DMS114 treated with DMSO at 0.1 percent for 48 hours (cell line): ENCODE results near the gene PWWP2B.
"Not testable (repeated sequence)": the region's sequence is repeated elsewhere in the genome, so short reads cannot be mapped to it uniquely, and the experiment has no call there.

Experiments used
- DNase-seq: peaks from one replicate; lab custom pipeline; 2025; ENCODE audit not compliant: unreplicated experiment; lab: John Stamatoyannopoulos, UW

PWWP2B gene

GRCh38 chr10:132430231-132430743, 33.3 kb downstream of the PWWP2B start:
- no peak for DNase-seq

GRCh38 chr10:132430861-132431271, 33.9 kb downstream of the PWWP2B start:
- DNase-seq = no peak

DNA sequence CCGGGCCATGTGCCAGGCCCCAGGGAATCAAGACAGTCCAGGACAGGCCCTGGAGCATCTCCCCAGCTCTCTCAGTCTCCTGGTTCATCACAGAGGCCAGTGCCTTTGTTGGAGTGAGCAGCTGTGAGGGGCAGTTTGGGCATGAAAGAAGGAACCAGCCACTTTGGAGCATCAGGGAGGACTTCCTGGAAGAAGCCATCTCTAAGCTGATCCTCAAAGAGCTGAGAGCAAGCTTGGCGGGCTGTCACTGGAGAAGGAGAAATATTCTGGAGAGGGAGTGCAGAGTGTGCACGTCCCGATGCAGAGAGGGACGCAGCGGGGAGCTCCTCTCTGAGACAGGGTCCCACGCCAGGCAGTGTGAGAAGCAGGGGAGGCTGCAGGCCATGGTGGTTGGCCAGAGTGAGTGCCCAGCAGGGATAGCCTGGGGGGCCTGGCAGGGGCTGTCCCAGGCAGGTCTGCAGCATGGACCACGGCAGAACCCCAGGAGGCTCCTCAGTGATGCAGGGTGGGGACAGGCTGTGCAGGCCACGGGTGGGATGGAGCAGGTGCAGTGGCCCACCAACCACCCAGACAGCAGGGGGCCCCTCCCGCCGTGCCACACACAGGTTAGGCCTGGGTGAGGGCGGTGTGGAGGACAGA, 34.7 kb downstream of the PWWP2B start:
- DNase-seq = no peak

- no peak for DNase-seq
Observed at GRCh38 chr10:132432176-132432540, 35.2 kb downstream of the PWWP2B start.

DNA sequence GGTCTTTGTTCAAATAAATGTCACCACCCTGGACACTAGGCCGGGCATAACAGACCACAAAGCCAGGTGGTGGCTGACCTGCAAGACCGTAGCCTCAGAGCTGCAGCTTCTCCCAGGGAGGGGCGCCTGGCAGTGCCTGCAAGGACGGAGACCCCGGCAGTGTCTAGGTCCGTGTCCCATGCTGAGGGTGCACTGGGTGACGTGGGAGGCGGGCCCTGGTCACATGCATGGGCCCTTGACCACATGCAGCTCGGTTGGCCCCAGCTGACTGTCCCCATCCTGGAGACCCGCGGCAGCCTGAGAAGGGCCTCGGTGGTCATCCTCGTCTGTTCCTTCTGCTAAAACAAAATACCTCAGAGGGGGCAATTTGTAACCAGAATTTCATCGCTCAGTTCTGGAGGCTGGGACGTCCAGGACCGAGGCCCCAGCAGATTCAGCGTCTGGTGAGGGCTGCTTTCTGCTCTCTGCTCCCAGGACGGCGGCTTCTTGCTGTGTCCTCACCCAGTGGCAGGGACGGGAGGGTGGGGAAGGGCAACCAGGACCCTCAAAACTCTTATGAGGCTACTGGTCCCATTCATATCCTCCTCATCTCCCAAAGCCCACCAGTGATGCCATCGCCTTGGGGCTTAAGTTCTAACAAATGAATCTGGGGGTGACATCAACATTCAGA, 36.8 kb downstream of the PWWP2B start:
- no peak for DNase-seq

GRCh38 chr10:132434405-132435005, 37.5 kb downstream of the PWWP2B start:
- no peak for DNase-seq

DNA sequence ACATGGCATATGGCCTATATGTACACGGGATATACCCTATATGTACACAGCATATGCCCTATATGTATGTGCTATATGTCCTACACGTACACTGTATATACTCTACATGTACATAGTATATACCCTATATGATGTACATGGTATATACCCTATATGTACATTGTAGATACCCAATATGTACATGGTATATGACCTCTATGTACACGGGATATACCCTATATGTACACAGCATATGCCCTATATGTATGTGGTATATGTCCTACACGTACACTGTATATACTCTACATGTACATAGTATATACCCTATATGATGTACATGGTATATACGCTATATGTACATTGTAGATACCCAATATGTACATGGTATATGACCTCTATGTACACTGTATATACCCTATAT, 38.3 kb downstream of the PWWP2B start:
- DNase-seq = not testable (repeated sequence)

- not testable (repeated sequence) for DNase-seq
Observed at GRCh38 chr10:132436096-132436495, 39.1 kb downstream of the PWWP2B start.

DNA sequence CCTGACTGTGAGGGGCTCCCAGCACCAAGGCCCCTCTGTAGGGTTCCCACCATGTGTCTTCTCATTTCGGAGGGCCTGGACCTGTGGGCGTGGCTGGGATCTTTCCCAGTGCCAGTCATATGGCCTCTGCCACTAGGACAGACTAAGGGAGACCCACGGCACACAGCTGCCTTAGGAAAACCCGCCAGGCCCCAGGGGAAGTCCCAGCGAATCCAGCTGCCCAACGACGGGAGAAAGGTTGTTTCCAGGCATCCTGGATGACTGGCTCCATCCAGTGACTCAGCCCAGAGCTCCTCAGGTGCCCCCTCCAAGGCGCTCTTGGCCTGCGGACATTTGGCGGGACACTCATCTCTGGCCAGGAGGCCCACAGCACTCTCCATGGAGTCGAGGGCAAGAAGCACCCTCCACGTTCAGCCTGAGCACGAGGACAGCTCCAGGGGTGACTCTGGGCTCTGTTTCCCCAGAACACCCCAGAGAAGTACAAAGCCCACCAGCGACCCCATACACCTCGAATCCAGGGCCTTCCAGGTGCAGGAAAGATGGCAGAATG, 39.9 kb downstream of the PWWP2B start:
- no peak for DNase-seq

DNA sequence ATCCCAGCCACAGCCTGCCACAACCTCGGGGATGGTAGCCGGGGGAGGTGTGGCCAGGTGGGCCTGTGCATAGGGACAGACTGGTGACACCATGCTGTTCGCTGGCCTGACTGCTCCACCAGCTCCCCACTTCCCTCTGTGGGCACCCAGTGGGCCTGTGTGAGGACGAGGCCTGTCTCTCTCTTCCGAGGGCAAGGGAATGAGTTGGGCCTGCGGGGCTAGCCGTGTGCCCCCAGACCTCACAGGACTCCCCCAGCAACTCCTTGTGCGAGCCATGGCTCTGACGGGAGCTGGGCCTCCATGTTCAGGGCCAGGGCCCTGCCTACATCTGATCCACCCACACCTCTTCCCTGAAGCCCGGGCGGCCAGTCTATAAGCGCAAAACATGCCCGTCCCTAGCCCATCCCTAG, 40.5 kb downstream of the PWWP2B start:
- no peak for DNase-seq

GRCh38 chr10:132438091-132439024, 41.4 kb downstream of the PWWP2B start:
- DNase-seq = no peak

DNA sequence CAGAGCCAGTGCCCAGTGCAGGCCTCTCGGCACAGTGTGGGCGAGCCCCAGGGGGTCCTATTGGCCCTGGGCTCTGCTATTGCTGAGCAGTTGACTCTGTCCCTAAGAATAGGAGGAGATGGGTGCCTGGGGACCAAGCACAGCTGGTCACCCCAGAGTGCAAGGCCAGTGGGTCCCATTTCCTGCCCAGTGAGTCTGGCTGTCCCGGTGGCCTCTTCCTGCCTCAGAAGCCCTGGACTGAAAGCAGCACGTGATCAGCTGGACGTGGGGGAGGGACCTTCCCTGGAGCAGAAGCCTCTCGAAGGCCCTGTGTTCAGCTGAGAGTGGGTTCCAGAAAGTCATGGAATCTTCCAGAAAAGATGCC, 42.0 kb downstream of the PWWP2B start:
- DNase-seq = no peak

DNA sequence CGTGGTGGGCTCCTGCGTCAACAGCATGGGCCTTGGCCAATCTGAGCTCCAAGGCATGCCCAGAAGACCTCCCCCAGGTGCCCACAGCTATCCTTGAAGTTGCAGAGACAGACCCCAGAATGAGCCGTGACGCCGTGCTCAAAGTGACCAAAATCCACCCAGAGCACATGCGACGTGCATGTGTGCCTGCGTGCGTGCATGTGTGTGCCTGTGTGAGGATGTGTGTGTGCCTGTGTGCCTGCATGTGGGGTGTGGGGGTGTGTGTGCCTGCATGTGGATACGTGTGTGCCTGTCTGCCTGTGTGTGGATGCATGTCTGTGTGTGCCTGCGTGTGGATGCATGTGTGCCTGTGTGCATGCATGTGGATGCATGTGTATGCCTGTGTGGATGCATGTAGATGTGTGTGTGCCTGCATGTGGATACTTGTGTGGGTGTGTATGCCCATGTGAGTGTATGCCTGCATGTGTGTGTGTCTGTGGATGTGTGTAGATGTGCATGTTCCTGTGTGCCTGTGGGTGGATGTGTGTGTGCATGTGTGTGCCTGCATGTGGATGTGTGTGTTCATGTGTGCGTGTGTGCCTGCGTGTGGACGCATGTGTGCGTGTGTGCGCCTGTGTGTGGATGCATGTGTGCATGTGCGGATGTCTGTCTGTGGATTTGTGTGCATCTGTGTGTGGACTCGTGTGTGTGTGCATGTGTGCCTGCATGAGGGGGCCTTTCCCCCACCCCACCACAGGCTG, 42.6 kb downstream of the PWWP2B start:
- no peak for DNase-seq

- no peak for DNase-seq
Observed at GRCh38 chr10:132440791-132441565, 44.0 kb downstream of the PWWP2B start.

GRCh38 chr10:132441818-132442524, 45.0 kb downstream of the PWWP2B start:
- DNase-seq = no peak

DNA sequence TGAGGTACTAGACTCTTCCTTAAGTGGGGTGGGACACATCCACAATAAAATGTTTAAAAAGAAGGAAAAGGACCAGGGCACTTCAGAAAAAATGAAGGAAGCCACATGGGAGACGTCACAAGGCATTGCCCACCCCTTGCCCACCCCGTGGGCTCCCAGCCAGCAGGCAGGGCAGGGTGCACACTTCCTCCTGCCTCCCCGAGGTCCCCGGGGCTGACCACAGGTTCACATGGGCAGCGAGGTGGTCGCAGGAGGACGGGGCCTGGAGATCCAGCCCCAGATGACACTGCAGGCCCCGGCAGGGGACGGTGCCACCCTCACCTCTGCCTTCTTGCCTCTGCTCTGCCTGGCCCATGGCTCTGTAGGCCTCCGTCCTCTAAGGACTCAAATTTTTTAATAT, 45.6 kb downstream of the PWWP2B start:
- no peak for DNase-seq

DNA sequence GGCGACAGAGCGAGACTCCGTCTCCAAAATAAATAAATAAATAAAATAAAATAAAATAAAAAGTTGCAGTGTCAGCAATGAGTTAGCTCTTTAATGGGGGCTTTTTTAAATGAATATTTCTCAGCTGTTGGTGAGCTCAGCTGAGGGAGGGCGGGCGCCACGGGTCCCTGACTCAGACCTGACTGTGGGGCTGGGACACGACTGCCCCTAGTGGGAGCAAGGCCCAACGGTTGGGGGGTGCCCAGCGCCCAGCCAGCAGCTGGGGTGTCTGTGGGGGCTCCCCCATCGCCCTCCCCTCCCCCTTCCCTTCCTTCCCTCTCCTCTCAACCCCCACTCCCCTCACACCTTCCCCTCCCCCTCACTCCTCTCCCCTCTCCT, 46.6 kb downstream of the PWWP2B start:
- no peak for DNase-seq

DNA sequence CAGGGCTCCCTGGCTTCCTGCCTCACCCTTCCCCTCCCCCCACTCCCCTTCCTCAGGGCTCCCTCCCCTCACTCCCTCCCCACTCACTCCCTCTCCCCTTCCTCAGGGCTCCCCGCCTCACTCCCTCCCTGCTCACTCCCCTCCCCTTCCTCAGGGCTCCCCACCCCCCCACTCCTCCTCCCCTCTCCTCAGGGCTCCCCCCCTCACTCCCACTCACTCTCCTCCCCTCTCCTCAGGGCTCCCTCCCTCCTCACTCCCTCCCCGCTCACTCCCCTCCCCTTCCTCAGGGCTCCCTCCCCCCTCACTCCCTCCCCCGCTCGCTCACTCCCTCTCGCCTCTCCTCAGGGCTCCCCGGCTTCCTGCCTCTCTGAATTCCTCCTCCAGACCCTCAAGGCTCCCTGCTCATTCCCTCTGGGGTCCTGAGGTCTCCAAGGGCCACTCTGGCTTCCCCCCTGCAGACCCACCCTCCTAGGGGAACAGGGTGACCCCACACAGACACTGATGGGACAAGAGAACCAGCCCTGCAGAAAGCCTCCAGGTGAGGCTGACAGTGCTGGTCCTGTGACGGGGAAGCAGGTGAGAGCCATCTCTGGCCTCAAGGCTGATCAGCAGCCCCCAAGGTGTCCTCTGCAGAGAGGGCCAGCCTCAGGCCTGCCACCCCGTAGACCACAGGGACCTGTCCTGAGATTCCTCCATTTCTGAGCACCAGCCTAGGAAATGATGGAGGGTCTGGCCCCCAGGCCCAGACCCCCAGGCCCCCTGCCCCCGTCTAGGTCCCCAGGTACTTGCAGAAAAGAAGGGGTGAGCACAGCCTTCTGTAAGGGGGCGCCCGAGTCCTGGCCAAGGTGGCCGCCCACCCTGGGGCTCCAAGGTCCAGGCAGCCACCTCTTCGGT, 47.2 kb downstream of the PWWP2B start:
- DNase-seq = no peak
